ENCODE data around the gene RECQL5.

GRCh38 chr17:75603123-75603522, 63.8 kb downstream of the RECQL5 start:
- TF ChIP-seq POLR2A (IDR thresholded peaks at IDR 0.05) (no peak), POLR2AphosphoS5 (IDR thresholded peaks at IDR 0.05) (no peak), CTCF (IDR thresholded peaks at IDR 0.05) (no peak), EP300 (IDR thresholded peaks at IDR 0.05) (no peak)

Measured in sigmoid colon (tissue), 4 donors.